ENCODE measurements around the gene TTC16.

GRCh38 chr9:127761061-127761460 is 45.2 kb downstream of the TTC16 start:
- TF ChIP-seq EZH2 (IDR thresholded peaks at IDR 0.05; ENCODE audit: borderline replicate concordance, insufficient read depth, low read length, poor library complexity, severe bottlenecking) (no peak), CTCF (IDR thresholded peaks at IDR 0.05; ENCODE audit: poor library complexity, severe bottlenecking) (no peak), REST (IDR thresholded peaks at IDR 0.05; ENCODE audit: borderline replicate concordance) (no peak)

Measured in neural cell (in vitro differentiated cells).